ENCODE results near the gene SEC14L2.

Gene SEC14L2

DNA sequence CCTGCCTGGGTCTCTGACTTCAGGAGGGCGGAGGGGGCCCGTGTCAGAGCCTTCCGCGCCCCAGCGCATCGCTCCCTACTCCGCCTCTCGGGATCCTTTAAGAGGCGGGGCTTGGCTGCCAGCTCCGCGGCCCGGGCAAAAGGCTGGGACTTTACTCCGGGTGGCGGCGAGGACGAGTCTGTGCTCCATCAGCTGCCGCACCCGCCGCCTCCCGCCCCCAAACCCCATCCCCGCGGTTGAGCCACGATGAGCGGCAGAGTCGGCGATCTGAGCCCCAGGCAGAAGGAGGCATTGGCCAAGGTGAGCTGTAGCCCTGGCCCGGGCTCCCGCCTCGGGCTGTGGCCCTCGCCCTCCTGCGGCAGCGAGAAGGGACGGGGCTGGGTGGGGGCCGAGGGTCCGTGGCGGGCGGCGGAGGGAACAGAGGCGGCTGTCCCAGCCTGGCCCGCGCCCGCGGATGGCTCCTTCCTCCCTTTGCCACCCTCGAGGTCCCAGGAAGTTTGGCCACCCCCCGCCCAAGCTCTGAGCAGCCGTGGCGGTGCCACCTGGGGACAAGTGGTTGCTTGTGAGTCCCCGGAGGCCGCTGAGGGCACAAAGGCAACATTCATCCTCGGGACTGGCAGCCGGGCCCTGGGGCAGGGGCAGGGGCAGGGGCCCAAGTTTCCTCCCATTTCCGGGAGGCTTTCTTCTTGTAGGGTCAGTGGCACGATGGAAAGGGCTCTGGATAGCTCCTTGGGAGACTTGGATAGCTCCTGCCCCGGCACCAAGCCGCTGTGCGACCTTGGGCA lies at the start of gene SEC14L2:
SEC14L2 (plus strand) TSS at position 148 of the 785 bp plus-strand sequence; CDS start at position 247, 99 bp downstream.
- DNase-seq, result peak in 1 of 2 experiments; percentile 12

DNA sequence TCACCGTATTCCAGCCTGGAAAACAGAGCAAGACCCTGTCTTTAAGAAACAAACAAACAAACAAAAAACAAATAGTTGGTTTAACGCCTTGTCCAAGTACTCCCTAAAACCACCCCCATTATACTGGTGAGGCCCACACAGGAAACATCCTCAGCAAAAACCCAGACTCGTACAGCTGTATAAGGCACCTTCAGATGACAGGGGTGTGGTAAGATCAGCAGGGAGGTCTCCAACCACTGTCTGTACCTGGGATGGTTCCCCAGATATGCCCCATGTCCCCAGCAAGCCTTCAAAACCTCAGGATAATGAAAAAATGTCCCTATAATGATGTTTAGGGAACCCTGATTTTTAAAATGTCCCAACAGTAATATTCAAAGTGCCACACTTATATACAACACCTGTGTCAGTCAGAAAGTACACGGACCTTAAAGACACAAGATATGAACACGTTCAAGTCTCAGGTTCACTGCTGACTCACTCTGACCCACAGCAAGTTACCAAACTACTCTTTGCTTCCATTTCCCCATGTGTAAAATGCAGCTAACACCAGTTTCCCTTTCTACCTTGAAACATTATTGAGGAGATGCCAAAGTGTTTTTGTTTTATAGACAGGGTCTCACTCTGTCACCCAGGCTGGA lies 49.4 kb upstream of the SEC14L2 start:
- no peak for DNase-seq

DNA sequence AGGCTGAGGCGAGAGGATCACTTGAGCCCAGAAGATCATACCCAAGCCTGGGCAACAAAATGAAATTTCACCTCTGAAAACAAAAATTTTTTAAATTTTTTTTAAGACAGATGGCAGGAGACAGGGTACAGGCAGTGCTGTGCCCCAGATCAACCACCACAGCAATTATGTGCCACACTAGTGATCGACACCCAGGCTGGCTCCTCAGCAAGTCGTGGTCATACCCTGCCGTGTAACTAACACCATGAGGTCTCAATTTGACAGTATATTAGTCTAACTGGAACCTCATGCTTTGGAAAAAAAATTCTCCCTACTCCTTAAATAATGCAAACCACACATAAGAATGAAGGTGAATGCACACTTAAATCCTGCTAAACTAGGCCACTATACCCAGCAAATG lies 48.4 kb upstream of the SEC14L2 start:
- no peak for DNase-seq

DNA sequence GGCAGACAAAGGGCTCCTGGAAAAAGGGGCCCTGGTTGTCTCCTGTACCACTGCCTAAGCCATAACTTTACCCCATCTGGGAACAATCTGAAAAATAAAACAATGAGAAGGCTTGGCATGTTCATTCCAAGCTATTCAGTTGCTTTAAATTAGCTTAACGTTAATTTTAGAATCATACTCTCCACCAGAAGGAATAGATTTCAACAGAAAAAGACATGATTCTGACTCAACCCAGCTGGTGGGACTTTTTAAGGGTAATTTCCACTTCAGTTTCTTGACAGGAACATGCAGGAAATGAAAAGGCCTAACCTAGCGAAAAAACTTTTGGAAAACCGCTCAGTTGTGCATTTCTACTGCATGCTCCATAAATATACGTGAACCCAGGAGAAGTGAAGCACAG lies 48.0 kb upstream of the SEC14L2 start:
- no peak for DNase-seq

DNA sequence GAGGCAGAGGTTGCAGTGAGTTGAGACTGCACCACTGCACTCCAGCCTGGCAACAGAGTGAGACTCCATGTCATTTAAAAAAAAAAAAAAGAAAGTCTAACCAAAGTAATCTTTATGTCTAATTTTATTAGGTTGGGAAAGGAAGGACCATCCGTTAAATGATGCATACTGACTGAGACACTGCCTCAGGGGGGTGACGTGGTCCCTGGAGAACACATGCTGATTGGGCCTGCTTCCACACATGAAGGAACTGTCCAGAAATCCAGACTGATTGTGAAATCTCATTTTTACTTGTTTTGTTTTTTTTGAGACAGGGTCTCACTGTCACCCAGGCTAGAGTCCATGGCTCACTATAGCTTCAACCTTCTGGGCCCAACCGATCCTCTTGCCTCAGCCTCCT lies 45.6 kb upstream of the SEC14L2 start:
- no peak for DNase-seq

DNA sequence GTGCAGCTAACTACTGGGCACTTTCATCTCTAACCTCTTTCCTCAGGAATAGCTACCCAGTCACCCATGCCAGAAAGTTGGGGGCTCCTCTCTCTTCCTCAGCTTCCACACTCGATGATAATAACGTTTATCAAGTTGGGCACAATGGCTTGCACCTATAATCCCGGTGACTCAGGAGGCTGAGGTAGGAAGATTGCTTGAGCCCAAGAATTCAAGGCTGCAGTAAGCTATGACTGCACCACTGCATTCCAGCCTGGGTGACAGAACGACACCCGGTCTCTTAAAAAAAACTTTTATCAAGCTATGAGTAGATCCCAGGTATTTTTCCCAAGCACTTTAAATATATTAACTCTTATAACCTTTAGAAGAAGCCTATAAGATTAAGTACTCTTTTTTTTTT lies 42.2 kb upstream of the SEC14L2 start:
- DNase-seq, result no peak

DNA sequence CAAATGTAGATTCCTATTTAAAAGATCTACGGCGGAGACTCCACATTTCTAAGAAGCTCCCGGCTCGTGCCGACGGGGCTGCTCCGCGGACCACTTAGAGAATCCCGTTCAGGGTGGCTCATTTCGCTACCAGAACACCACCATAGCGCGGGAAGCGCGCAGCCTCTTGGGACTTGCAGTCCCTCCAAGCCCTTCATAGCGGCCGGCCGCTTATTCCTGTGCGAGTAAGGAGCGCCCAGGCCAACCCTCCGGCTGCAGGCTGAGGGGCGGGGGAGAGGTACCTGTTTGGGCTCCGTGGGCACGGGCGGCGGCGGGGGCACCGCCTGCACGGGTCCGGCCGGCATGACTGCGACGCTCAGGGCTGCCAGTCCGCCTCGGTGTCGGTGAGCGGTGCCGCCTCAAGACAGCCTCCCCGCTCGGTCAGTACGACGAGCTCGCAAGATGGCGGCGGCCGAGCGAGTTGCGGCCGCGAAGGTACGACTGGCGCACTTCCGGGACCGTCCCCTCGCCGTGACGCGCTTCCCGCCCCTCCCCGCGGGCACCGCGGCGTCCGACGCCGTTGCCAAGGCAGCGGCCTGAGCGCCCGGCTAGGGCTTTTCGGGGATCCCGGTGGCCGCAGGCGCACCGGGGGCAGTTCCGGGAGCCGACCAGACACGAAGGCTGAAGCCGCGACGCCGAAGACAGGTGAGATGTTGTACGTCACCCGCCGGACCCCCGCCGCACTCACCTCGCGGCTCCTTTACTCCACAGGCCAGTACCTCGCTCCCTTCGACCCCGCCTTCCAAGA lies 40.2 kb upstream of the SEC14L2 start, which contains the start of the genes CCDC157 and SF3A1:
CCDC157 (plus strand) TSS at position 559 of the 787 bp plus-strand sequence. CDS start 8,994 bp downstream, outside the sequence.
SF3A1 (minus strand) TSS at position 446 of the 787 bp plus-strand sequence; CDS start at position 344, 102 bp downstream.
- DNase-seq, result peak; percentile 76 to 78

DNA sequence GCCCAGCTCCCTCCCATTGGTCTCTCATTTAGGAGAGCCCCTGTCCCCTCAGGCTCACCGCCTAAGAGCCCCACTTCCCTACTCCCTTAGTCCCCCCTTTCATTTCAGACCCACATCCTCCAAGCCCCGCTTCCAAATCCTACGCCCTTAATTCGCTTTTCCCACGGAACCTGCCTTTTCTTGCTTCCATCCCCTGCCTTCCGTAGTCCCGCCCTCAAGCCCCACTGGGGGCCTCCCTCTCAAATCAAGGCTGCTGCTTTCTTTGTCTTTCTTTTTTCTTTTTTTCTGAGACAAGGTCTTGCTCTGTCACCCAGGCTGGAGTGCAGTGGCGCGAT lies 39.6 kb upstream of the SEC14L2 start:
- no peak for DNase-seq

DNA sequence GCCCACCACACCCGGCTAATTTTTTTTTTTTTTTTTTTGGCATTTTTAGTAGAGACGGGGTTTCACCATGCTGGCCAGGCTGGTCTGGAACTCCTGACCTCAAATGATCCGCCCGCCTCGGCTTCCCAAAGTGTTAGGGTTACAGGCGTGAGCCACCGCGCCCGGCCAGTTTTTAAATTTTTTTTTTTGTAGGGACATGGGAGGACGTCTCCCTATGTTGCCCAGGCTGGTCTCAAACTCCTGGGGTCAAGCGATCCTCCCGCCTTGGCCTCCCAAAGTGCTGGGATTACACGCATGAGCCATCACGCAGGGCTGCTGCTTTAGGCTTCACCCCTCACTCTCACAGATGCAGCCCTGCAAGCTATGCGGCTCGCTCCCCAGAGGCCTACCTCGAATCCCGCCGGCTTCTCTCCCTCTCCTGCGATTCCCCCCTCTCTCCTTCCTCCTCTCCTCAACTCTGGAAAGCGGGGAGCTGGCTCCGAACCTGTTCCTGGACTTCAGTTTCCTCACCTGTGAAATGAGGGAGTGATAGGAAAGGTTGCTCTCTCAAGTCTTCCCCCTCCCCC lies 39.1 kb upstream of the SEC14L2 start:
- DNase-seq, result no peak

DNA sequence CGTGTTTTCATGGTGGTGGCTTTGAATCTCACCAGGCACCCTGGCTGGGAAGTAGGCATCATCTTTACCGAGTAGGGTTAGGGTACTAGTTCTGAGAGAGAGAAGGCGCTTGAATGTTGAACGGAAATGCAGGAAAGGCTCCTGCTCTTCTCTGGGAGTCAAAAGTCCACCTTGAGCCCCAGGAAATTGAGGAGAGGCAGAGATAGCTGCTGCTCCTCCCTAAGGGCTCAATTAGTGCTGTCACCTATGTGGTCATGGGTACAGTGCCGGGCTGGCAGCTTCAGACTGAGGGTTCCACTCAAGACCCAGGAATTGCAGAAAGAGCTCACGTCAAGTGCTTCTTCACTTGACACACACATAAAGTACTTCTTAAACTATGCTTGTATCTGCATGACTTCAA lies 38.3 kb upstream of the SEC14L2 start:
- no peak for DNase-seq

DNA sequence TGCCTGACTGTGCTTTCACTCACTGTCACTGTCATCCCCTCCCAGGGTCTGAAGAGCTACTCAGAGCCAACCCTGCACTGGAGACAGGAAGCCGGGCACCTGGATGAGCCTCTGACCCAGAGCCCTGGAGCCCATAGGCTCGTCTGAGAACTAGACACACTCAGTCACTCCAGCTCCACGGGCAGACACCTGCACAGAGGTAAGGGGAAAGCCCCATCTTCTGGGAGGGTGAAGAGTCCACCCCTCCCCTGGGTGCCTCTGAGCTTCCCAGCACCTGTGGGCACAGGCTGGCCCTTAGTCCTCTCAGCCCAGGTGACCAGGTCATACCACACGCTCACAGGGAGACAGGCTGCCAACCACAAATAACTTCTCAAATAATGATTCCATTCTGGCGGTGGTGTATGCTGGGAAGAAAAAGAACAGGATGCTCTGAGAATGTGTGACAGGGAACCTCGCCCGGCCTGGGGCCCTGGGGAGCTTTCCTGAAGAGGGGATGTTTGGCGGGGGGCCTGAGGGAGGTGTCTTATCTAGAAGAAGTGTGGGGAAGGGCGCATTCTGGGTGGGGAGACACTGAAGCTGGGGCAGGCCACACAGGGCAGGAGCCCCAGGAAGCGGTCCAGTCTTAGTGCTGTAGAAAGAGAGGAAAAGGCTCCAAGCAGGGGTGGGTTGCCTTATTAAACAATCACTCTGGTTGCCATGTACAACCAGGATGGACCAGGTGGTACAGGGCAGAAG lies 34.7 kb upstream of the SEC14L2 start:
- DNase-seq, result no peak

DNA sequence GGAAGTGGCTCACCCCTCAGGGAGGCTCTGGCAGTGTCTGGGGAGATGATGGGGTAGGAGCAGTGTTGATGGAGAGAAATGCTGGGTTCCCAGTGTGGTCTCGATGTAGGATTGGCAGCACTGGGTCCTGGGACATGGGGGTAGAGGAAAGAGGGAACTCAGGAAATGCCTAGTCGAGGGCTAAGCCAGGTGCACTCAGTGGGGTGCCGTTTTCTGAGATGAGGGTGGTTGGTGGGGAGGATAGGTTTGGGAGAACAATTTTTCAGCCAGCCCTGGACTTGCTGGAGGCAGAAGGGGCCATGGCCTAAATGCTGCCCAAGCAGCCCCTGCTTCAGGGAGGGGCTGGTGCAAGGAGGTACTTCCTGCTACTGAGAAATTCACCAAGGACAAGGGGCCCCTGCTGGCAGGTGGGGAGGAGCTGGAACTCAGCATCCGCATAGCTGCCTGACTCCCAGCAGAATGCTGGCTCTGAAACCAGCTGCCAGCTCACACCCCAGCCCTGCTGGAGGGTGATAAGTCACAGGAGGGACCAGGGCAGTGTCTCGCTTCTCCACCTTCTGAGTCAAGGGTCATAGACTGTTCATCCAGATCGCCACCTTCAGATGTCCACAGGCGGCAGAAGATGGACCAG lies 34.1 kb upstream of the SEC14L2 start:
- no peak for DNase-seq

DNA sequence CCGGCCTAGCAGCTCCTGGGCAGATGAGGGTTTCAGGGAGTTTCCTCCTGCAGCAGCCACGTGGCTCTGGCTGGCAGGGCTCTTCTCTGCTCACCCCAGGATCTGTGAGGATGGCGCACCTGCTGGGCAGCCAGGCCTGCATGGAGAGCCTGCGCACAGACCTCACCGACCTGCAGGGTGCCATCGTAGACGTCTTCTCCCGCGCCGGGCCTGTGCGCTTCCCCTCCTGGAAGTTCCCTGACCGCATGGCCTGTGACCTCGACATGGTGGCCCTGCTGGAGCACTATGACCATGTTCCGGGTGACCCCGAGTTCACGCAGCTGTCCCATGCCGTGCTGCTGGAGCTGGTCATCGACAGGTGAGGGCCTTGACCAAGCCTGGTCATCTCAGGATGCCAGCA lies 30.9 kb upstream of the SEC14L2 start:
- no peak for DNase-seq

DNA sequence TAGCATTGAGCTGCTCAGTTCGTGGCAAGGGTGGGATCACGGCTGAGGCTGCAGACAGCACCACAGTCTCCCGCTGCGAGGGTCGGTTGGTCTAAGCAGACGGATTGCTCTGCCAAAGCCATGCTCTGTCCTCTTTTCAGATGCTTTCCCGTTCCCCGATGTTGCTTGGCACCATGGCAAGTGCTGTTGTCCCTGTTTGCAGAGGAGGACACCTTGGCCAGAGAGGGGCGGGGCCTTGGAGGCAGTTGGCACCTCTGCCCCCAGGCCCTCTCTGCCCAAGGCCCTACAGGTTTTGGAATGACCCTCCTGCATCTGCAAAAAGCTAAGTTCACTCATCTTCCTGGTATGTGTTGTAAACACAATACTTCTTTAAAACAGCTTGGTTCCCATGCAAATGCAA lies 28.4 kb upstream of the SEC14L2 start:
- no peak for DNase-seq

DNA sequence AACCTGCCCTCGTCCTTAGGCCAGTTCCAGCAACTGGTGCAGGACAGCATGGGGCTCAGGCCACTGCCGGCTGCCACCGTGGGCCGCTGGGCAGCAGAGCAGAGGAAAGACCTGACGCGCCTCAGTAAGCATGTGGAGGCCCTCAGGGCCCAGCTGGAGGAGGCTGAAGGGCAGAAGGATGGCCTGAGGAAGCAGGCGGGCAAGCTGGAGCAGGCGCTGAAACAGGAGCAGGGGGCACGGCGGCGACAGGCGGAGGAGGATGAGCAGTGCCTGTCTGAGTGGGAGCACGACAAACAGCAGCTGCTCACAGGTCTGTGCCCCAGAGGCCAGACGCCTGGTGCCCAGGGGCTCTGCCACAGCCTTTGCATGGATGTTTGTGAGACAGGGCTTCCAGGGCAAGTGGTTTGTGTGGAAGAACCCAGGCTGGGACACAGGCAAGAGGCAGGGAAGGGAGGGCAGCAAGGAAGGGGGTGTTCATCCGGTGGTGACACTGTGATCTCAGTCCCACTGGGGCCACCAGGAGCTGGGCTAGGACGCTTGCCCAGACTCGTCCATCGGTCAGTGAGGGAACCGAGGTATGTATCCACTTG lies 26.1 kb upstream of the SEC14L2 start:
- DNase-seq, result no peak

DNA sequence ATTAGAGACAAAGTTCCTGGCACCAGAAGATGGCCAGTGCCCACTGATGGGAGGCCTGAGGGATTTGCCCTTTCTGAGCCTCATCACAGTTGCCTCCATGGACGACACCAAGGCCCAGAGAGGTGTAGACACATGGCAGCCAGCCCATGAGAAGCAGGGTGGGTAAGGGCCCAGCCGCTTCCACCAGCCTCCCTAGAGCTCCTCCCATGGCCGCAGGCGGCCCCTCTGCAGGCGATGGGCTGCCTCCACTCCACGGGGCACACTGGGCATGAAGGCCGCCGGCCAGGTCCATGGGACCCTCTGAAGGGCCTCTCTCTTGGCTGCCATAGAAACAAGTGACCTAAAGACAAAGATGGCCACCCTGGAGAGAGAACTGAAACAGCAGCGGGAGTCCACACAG lies 25.5 kb upstream of the SEC14L2 start:
- DNase-seq, result no peak

DNA sequence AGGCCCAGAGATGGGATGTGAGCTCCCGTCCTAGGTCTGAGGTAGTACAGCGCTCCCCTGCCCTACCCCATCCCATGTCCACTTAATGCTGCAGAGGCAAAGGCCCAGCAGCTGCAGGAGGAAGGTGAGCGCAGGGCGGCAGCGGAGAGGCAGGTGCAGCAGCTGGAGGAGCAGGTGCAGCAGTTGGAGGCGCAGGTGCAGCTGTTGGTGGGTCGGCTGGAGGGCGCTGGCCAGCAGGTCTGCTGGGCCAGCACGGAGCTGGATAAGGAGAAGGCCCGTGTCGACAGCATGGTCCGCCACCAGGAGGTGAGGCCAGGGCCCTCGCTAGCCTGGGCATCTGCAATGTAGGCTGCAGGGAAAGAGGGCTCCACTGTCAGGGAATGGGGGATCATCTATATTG lies 24.8 kb upstream of the SEC14L2 start:
- DNase-seq, result no peak

DNA sequence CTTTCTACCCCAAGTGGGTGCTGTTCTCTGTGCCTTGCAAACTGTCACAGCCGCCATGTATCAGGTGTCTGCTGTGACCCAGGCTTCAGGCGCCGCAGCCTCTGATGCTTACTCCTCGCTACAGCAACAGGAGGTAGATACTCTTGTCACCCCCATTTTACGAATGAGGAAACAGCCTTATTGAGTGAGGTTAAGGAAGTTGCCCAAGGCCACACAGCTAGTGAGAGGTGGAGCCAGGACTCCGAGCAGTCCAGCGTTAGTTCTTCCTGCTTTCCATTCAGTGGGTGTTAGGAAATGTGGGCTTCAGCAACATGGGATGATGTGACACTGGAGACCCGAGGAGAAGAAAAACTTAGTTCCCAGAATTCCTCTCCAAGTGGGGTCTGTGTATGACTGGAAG lies 23.9 kb upstream of the SEC14L2 start:
- DNase-seq, result peak; percentile 69 to 80

DNA sequence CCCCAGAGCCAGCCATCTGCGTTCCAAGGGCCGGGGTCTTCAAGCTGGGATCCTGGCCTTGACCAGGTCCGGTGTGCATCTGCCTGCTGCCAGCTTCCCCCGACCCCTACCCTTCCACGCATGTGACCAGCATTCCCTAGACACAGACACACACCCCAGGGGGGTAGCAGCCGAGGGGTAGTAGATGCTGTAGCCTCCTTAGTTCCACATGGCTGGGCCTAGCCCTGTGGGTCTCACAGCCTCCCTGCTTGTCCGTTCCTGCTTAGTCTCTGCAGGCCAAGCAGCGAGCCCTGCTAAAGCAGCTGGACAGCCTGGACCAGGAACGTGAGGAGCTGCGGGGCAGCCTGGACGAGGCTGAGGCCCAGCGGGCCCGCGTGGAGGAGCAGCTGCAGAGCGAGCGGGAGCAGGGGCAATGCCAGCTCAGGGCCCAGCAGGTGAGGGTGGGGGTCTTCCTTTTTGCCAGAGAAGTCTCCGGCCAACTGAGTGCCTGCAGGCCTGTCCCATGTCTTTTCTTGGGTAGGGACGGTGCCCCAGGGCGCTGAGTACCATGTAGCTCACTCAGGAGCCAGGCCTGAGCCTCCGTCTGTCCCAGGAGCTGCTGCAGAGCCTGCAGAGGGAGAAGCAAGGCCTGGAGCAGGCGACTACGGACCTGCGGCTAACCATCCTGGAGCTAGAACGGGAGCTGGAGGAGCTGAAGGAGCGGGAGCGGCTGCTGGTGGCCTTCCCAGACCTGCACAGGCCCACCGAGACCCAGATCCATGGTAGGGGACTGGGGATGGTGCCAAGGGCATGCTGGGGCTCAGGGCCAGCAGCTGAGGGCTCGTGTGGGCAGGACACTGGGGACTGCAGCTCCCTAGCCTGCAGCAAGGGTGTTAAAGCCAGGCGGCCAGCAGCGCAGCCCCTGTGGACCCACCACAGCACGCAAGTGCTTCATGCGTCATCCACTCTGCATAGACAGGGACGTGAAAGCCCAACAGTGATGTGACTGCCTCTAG lies 23.2 kb upstream of the SEC14L2 start:
- DNase-seq, result no peak

DNA sequence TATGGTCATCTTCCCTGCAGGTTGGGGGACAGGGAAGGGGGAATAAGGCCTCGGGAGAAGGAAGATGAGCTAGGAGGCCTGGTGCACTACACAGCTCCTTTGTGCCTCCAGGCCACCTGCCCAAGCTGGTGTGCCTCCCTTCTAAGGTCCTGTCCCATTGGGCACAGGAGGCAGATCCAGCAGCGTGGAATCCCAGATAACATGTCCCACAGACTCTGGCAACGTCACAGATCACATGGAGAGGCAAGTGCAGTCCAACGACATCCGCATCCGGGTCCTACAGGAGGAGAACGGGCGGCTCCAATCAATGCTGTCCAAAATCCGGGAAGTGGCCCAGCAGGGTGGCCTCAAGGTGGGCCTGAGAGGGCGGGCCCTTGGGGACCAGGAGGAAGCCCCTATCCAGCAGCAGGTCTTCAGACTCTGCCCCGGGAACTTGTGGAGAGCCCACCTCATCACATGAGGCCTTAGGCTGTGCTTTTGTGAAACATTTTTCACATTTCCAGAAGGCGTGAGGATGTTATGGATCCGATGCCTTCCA lies 21.4 kb upstream of the SEC14L2 start:
- DNase-seq, result no peak
